DMS 273 treated with DMSO at 0.1 percent for 48 hours (cell line): ENCODE data around the gene GABPB1.

Experiments used
- DNase-seq: peaks from one replicate; lab custom pipeline; 2025; lab: John Stamatoyannopoulos, UW

Gene GABPB1

GRCh38 chr15:50344006-50344464 is 11.0 kb downstream of the GABPB1 start:
- no peak for DNase-seq

- no peak for DNase-seq
Observed at GRCh38 chr15:50341616-50342136, 13.3 kb downstream of the GABPB1 start.

GRCh38 chr15:50340416-50340815 is 14.6 kb downstream of the GABPB1 start:
- no peak for DNase-seq

GRCh38 chr15:50339717-50340116 is 15.3 kb downstream of the GABPB1 start:
- no peak for DNase-seq

- DNase-seq: no peak
Observed at GRCh38 chr15:50335251-50335650, 19.7 kb downstream of the GABPB1 start.

- DNase-seq: no peak
Observed at GRCh38 chr15:50333229-50333628, 21.8 kb downstream of the GABPB1 start.

- no peak for DNase-seq
Observed at GRCh38 chr15:50330921-50331320, 24.1 kb downstream of the GABPB1 start.

GRCh38 chr15:50328116-50328515 is 26.9 kb downstream of the GABPB1 start:
- DNase-seq: no peak

- DNase-seq: no peak
Observed at GRCh38 chr15:50321680-50322210, 33.3 kb downstream of the GABPB1 start.

GRCh38 chr15:50320504-50320903 is 34.5 kb downstream of the GABPB1 start:
- DNase-seq: no peak

GRCh38 chr15:50318697-50319096 is 36.3 kb downstream of the GABPB1 start:
- DNase-seq: no peak

- DNase-seq: no peak
Observed at GRCh38 chr15:50315814-50316630, 39.0 kb downstream of the GABPB1 start.

- no peak for DNase-seq
Observed at GRCh38 chr15:50312636-50313035, 42.4 kb downstream of the GABPB1 start.

GRCh38 chr15:50307799-50308198 is 47.2 kb downstream of the GABPB1 start:
- no peak for DNase-seq

- no peak for DNase-seq
Observed at GRCh38 chr15:50304836-50305235, 50.2 kb downstream of the GABPB1 start.

- DNase-seq: no peak
Observed at GRCh38 chr15:50302581-50302980, 52.4 kb downstream of the GABPB1 start.

GRCh38 chr15:50298340-50298739 is 56.7 kb downstream of the GABPB1 start:
- no peak for DNase-seq

GRCh38 chr15:50295966-50296365 is 59.0 kb downstream of the GABPB1 start:
- no peak for DNase-seq

- no peak for DNase-seq
Observed at GRCh38 chr15:50289749-50290148, 65.2 kb downstream of the GABPB1 start.

- DNase-seq: no peak
Observed at GRCh38 chr15:50287324-50288116, 67.5 kb downstream of the GABPB1 start.

- DNase-seq: no peak
Observed at GRCh38 chr15:50281427-50281826, 73.6 kb downstream of the GABPB1 start.

- DNase-seq: no peak
Observed at GRCh38 chr15:50280271-50280670, 74.7 kb downstream of the GABPB1 start.

GRCh38 chr15:50278496-50278895 is 76.5 kb downstream of the GABPB1 start:
- DNase-seq: no peak
